ENCODE data around the gene TMEM95.

- TF ChIP-seq FEZF1 (tag by site-specific recombination; IDR thresholded peaks at IDR 0.05) (no peak), BCL11A (tag by site-specific recombination; IDR thresholded peaks at IDR 0.05; ENCODE audit: low read depth) (no peak), CTCF (tag by site-specific recombination; IDR thresholded peaks at IDR 0.05) (no peak), ZSCAN23 (tag by site-specific recombination; IDR thresholded peaks at IDR 0.05) (no peak), ZNF280D (tag by site-specific recombination; IDR thresholded peaks at IDR 0.05) (no peak), ZBTB21 (tag by site-specific recombination; IDR thresholded peaks at IDR 0.05) (no peak), ZNF792 (tag by site-specific recombination; IDR thresholded peaks at IDR 0.05) (no peak), ZNF350 (tag by site-specific recombination; IDR thresholded peaks at IDR 0.05) (no peak), ZNF785 (tag by site-specific recombination; IDR thresholded peaks at IDR 0.05) (no peak), REST (tag by site-specific recombination; IDR thresholded peaks at IDR 0.05) (no peak), ZNF521 (tag by site-specific recombination; IDR thresholded peaks at IDR 0.05) (no peak), YY1 (tag by site-specific recombination; IDR thresholded peaks at IDR 0.05) (no peak), ZNF423 (tag by site-specific recombination; IDR thresholded peaks at IDR 0.05) (no peak), ZNF658 (tag by site-specific recombination; IDR thresholded peaks at IDR 0.05) (no peak)
These were observed 38.0 kb downstream of the TMEM95 start for GRCh38 chr17:7392696-7393612.
